SK-N-MC (cell line): ENCODE results near the gene NFKB1.

Experiments
- EZH2 ChIP-seq: fragments of 200-600 bp; sonication (generic); IDR thresholded peaks from one replicate; pipeline ENCODE4 v1.6.1; 2017; ENCODE audit warnings: antibody characterized with exemption
- FOXP2 ChIP-seq: optimal IDR thresholded peaks from 2 replicates; pipeline ENCODE3; 2011; ENCODE audit warnings: mild to moderate bottlenecking, moderate library complexity; ENCODE audit not compliant: insufficient read depth; ENCODE audit errors: extremely low read length, control extremely low read depth
- POLR2AphosphoS5 ChIP-seq: IDR thresholded peaks from 2 replicates; pipeline ENCODE4 v1.6.1; 2012; ENCODE audit warnings: mild to moderate bottlenecking, low read depth, low read length, borderline replicate concordance

GRCh38 chr4:102604222-102604940 is 103.2 kb downstream of the NFKB1 start:
- TF ChIP-seq EZH2 (no peak), POLR2AphosphoS5 (no peak), FOXP2 (no peak)
